Neural crest cell (in vitro differentiated cells): ENCODE results near the gene PRKCD. TPM values are rescaled to one million over a fixed set of nuclear protein-coding genes. Genes with fewer than 3 reads are reported as not detected.

ENCODE experiments used
- DNase-seq: peaks from one replicate; pipeline ENCODE4 v3.0.0; 2021; ENCODE audit warnings: low read depth, mixed read lengths, low spot score
- H3K27ac Mint-ChIP-seq: one replicate; pipeline ENCODE4 v1.8.0; 2021; ENCODE audit warnings: mild to moderate bottlenecking, mixed read lengths; ENCODE audit not compliant: unreplicated experiment
- H3K27me3 Mint-ChIP-seq: 2 replicates; pipeline ENCODE4 v1.8.0; 2021; ENCODE audit warnings: low read depth, mild to moderate bottlenecking, mixed read lengths
- H3K36me3 Mint-ChIP-seq: 2 replicates; pipeline ENCODE4 v1.8.0; 2021; ENCODE audit warnings: low read depth, mild to moderate bottlenecking, mixed read lengths
- H3K4me1 Mint-ChIP-seq: 2 replicates; pipeline ENCODE4 v1.8.0; 2021; ENCODE audit warnings: mixed read lengths
- H3K4me3 Mint-ChIP-seq: one replicate; pipeline ENCODE4 v1.8.0; 2021; ENCODE audit warnings: mild to moderate bottlenecking, mixed read lengths
- H3K9me3 Mint-ChIP-seq: 2 replicates; pipeline ENCODE4 v1.8.0; 2021; ENCODE audit warnings: mixed read lengths
- total RNA-seq: library from RNA; stranded (reverse); gene quantifications from 2 replicates; pipeline ENCODE4 v1.2.1, GENCODE V29; 2021
- TF ChIP-seq, protein P1 (sequence below): fragments of 200-600 bp; sonication (generic); conservative IDR thresholded peaks from 2 replicates; pipeline ENCODE4 v1.5.0; 2021; ENCODE audit warnings: antibody characterized with exemption, mild to moderate bottlenecking

The PRKCD gene
- total RNA-seq, 1 donor from 2014 or later, result 10.8 TPM

DNA sequence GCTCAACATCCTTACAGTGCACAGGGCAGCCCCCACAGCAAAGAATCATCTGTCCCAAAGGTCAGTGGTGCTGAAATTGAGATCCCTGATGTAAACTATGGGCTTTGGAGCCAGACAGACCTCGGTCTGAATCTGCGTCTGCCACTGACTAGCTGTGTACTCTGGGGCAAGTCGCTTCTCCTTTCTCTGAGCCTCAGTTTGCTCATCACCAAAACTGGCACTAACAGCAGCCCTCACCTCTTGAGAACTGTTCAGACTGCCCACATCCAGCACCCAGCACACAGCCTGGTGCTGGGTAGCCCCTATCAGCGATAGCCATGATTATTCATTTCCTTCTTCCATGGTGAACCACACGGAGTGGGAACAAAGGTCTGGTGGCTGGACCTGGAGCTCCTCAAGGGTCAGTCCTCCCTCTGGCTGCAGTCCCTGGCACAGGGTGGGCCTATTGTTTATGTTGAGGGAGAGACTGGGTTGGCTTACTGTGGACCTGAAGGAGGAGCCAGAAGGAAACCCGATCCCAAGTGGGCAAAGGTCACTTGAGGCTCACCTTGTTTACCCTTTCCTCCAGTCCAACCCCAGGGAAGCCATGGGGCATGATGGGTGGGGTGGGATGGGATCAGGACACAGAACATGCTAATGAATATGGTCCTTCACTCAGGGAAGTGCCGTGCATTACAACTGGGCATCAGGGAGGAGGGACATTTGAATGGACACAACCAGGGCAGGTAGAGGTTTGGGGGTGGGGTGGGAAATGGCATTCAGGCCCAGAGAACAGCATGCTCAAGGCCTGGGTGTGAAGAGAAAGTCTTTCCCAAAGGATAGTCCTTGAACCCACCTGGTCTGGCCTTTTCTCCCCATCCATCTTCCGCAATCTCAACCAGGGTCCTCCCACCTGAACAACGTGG is 1.6 kb upstream of the PRKCD start:
- DNase-seq, result no peak
- no peaks in the 10 kb centered on the region for H3K36me3 Mint-ChIP-seq

DNA sequence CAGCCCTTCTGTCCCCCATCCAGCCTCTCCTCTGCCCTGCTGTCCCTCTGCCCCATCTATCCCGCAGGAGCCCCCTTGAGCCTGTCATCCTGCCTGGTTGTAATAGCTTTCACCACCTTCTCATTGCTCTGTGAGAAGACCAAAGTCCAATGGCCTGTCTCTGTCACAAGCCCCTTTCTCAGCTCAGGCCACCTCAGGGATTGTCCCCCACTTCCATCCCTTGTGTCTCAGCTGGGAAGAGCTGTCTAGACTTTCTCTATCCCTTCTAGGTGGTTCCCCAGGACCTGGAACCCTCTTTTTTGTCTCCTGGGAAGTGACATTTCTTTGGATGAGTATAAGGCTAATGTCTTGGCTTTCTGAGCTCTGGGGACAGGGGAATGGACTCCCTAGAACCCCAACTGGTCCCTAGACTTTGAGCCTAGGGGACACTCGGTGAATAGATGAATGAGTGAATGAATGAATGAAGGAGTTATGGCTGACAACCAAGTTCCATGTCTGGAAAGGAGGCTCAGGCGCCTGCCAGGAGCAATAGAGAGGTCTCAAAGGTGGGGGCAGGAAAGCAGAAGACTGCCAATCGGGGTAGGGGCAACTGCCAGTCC is 849 bp upstream of the PRKCD start:
- Mint-ChIP-seq H3K4me1 (peaks cover 22% of the 10 kb centered on the region), H3K27me3 (peaks cover 44% of the 10 kb centered on the region), H3K9me3 (no peaks in the 10 kb centered on the region), H3K4me3 (peak overlapping the region; percentile 84), H3K36me3 (no peaks in the 10 kb centered on the region), H3K27ac (no peak overlapping the region)
- DNase-seq, result no peak
- TF ChIP-seq, protein P1, sequence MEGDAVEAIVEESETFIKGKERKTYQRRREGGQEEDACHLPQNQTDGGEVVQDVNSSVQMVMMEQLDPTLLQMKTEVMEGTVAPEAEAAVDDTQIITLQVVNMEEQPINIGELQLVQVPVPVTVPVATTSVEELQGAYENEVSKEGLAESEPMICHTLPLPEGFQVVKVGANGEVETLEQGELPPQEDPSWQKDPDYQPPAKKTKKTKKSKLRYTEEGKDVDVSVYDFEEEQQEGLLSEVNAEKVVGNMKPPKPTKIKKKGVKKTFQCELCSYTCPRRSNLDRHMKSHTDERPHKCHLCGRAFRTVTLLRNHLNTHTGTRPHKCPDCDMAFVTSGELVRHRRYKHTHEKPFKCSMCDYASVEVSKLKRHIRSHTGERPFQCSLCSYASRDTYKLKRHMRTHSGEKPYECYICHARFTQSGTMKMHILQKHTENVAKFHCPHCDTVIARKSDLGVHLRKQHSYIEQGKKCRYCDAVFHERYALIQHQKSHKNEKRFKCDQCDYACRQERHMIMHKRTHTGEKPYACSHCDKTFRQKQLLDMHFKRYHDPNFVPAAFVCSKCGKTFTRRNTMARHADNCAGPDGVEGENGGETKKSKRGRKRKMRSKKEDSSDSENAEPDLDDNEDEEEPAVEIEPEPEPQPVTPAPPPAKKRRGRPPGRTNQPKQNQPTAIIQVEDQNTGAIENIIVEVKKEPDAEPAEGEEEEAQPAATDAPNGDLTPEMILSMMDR, result no peak

More for the DNA sequence above, 1.6 kb upstream of the PRKCD start:
- peaks cover 44% of the 10 kb centered on the region for H3K27me3 Mint-ChIP-seq
- peaks cover 22% of the 10 kb centered on the region for H3K4me1 Mint-ChIP-seq
- no peak overlapping the region for H3K27ac Mint-ChIP-seq
- no peaks in the 10 kb centered on the region for H3K9me3 Mint-ChIP-seq
- TF ChIP-seq, protein P1, result no peak
- peak overlapping the region; percentile 70 for H3K4me3 Mint-ChIP-seq

DNA sequence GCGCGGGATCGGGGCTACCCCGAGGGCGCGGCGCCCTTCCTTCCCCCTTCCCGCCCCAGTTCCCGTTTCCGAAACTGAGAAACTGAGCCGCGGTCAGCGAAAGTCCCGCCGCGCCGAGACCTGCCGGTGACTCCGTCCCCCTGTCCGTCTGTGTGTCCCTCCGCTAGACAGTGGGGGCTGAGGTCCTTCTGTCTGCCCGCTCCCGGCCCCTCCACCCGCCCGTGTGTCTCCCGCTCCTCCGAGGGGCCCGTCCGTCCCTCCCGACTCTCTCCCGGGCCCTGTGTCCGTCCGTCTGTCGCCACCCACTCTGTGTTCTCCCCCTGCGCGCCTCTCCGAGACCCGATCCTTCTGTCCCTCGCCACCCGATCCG is 426 bp downstream of the PRKCD start:
- Mint-ChIP-seq H3K36me3 (no peaks in the 10 kb centered on the region), H3K4me3 (peak overlapping the region; percentile 79), H3K4me1 (peaks cover 22% of the 10 kb centered on the region), H3K27me3 (peaks cover 44% of the 10 kb centered on the region), H3K9me3 (no peaks in the 10 kb centered on the region), H3K27ac (no peak overlapping the region)
- TF ChIP-seq, protein P1, result no peak
- no peak for DNase-seq

DNA sequence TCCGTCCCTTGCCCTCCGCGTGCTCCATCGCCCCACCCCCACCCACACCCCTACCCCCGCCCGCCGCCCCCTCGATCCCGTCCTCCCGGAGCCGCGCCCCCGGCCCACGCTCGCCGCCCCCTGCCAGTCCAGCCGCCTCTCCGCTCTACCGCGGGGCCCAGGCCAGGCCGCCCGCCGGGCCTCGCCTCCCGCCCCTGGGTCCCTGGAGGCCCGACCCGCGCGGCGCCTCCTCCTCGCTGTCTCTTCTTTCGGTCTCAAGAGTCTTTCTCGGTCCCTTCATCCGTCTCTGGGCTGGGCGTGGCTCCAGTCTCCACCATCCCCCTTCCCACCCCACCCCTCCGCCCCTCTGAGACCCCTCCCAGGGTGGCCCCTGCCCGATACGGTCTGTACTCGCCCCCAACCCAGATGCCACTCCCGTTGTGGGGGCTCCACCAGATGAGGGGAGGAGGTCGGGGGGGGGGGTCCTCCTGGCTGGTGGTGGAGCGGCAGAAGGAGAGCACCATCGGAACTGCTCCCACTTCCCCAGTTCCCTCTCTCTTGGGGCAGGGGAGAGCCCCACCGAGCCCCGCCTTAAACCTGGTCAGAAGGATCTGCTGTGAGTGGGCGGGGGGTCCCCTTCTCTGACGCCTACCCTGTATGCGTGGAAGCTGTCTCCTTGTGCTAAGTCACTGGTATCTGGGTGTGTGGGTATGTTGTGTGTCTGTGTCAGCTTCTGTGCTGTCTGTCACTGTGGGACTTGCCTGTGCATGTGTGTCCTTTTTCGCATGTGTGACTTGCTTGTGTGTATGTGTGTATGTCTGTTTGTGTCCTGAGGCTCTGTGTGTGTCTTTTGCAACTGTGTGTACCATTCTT is 1.0 kb downstream of the PRKCD start:
- H3K27ac Mint-ChIP-seq, result peak overlapping the region; percentile 25
- H3K27me3 Mint-ChIP-seq, result peaks cover 40% of the 10 kb centered on the region
- peak; percentile 23 for DNase-seq
- no peaks in the 10 kb centered on the region for H3K36me3 Mint-ChIP-seq
- TF ChIP-seq, protein P1, result no peak
- peak overlapping the region; percentile 80 for H3K4me3 Mint-ChIP-seq
- peaks cover 22% of the 10 kb centered on the region for H3K4me1 Mint-ChIP-seq
- no peaks in the 10 kb centered on the region for H3K9me3 Mint-ChIP-seq

DNA sequence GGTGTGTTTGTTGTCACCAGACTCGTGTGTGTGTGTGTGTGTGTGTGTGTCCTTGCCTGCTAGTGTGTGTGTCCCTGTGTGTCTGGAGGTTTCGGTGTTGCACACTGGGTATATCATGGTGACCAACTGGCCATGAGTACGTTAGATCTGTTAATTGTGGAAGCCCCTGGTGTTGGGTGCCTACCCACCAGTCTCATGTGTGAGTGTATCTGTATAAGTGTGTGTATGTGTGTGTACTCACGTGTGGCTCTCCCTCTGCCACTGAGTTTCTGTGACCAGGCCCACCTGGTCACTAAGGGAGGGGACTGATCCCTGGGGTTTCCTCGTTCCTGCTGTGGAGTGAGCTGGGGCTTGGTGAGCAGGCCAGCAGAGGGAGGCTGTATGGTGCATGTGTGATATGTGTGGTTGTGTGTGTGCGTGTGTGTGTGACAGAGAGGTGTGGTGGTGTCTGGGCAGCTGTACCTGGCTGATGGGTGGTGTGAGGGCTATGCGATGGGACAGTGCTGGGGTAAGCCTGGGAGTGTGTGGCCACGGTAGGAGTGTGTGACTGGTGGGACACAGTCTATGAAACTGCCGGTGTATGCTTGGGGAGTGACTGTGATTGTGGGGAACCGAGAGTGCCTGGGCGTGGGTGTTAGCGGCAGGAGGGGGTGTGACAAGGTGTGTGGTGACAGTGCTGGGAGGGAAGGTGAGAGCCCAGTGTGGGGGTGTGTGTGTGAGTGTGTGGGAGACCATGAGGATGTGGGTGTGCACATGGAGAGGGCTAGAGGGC is 1.8 kb downstream of the PRKCD start:
- DNase-seq, result no peak
- peaks cover 30% of the 10 kb centered on the region for H3K4me1 Mint-ChIP-seq
- H3K27me3 Mint-ChIP-seq, result peaks cover 32% of the 10 kb centered on the region
- peak overlapping the region; percentile 75 for H3K27ac Mint-ChIP-seq
- H3K4me3 Mint-ChIP-seq, result peak overlapping the region; percentile 80
- H3K36me3 Mint-ChIP-seq, result no peaks in the 10 kb centered on the region
- H3K9me3 Mint-ChIP-seq, result no peaks in the 10 kb centered on the region
- TF ChIP-seq, protein P1, result no peak
